Thyroid gland (tissue), 4 donors: ENCODE results near the gene USP6NL. TPM values are rescaled to one million over a fixed set of nuclear protein-coding genes. Genes with fewer than 3 reads are reported as not detected.

ENCODE experiments used
- DNase-seq, 2 donors: peaks; one replicate each; pipeline ENCODE4 v3.0.0-alpha.2; 2019
- H3K27ac ChIP-seq, 3 donors: fragments of 200-600 bp; sonication (generic); 1 replicate in 2 of 3; 2 replicates in 1 of 3; pipeline ENCODE4 v1.5.1; 2016 to 2019; ENCODE audit warnings: mild to moderate bottlenecking in 1 of 3, moderate library complexity in 1 of 3
- H3K27me3 ChIP-seq: fragments of 200-600 bp; sonication (generic); one replicate; pipeline ENCODE4 v1.5.1; 2019
- H3K36me3 ChIP-seq, 2 donors: fragments of 200-600 bp; sonication (generic); one replicate each; pipeline ENCODE4 v1.5.1; 2016 to 2019
- H3K4me1 ChIP-seq, 2 donors: fragments of 200-600 bp; sonication (generic); one replicate each; pipeline ENCODE4 v1.5.1; 2017 to 2019
- H3K4me3 ChIP-seq, 3 donors: fragments of 200-600 bp; sonication (generic); replicated peaks in 1 of 3; 1 replicate in 2 of 3; 2 replicates in 1 of 3; pipeline ENCODE4 v1.5.1; 2016; ENCODE audit warnings: mild to moderate bottlenecking in 1 of 3
- H3K9me3 ChIP-seq: fragments of 200-600 bp; sonication (generic); one replicate; pipeline ENCODE4 v1.5.1; 2017
- POLR2A ChIP-seq, 2 donors: fragments of 450-650 bp; IDR thresholded peaks; one replicate each; pipeline ENCODE4 v1.6.1; 2017; ENCODE audit warnings: antibody characterized with exemption in 2 of 2, mild to moderate bottlenecking in 2 of 2, moderate library complexity in 1 of 2
- WGBS, 2 donors: methylation state at CpG; one replicate each; pipeline ENCODE4 v1.1.5; 2017; 5-methylcytosine and 5-hydroxymethylcytosine counted together
- intact Hi-C: fragments of 100-400 bp; cut with DNase I; formaldehyde crosslinking; loops from one replicate; pipeline ENCODE4 v1.15.1; 2023
- total RNA-seq, 4 donors: library from RNA; depleted of rRNA; stranded (reverse); fragments of >200 nt; gene quantifications; one replicate each; pipeline ENCODE4 v1.2.3, GENCODE V29; 2016
- TF ChIP-seq, protein P1 (sequence below), 6 experiments: fragments of 200-600 bp in 3 of 6; fragments of 450-650 bp in 3 of 6; sonication (generic) in 3 of 6; IDR thresholded peaks; one replicate each; pipeline ENCODE4 v1.5.1; 2016 to 2019; ENCODE audit warnings: antibody characterized with exemption in 6 of 6, mild to moderate bottlenecking in 2 of 6, inconsistent platforms in 1 of 6, moderate library complexity in 1 of 6

The USP6NL gene
- total RNA-seq, 4 donors from 2014 or later: 16.7 to 24.3 (median 17.8) TPM

DNA sequence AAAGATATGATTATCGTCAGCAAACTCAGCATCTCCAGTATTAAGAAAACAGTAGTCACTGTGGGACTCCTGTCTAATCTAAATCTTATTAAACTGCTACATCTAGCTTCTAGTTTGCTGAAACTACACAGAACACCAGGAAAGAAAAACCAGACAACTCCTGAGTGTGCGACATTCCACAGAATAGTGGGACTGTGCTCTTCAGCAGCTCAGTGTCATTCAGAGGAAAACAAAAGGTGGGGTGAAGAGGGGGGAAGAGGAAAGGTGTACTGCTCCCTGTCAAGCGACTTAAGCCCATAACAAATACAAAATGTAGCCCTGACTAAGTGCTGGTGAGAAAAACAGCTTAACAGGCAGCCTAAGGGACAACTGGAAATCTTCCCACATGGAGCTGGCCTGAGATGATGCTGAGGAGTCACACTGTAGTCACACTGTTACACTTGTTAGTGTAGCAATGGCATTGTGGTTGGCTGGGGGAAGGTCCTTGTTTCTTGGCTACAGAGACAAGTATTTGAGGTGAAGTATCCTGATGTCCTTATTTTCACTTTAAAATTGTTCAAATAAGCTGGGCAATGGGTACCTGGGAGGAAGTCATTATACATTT lies 135.5 kb downstream of the USP6NL start:
- Histone ChIP-seq H3K36me3 (no peaks in the 10 kb centered on the region), H3K27ac (no peak overlapping the region), H3K4me3 (no peak overlapping the region), H3K9me3 (no peaks in the 10 kb centered on the region), H3K4me1 (no peaks in the 10 kb centered on the region), H3K27me3 (no peaks in the 10 kb centered on the region)
- DNase-seq: no peak
- TF ChIP-seq, protein P1, sequence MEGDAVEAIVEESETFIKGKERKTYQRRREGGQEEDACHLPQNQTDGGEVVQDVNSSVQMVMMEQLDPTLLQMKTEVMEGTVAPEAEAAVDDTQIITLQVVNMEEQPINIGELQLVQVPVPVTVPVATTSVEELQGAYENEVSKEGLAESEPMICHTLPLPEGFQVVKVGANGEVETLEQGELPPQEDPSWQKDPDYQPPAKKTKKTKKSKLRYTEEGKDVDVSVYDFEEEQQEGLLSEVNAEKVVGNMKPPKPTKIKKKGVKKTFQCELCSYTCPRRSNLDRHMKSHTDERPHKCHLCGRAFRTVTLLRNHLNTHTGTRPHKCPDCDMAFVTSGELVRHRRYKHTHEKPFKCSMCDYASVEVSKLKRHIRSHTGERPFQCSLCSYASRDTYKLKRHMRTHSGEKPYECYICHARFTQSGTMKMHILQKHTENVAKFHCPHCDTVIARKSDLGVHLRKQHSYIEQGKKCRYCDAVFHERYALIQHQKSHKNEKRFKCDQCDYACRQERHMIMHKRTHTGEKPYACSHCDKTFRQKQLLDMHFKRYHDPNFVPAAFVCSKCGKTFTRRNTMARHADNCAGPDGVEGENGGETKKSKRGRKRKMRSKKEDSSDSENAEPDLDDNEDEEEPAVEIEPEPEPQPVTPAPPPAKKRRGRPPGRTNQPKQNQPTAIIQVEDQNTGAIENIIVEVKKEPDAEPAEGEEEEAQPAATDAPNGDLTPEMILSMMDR (IDR thresholded peaks at IDR 0.05): no peak
- no peak for TF ChIP-seq POLR2A (IDR thresholded peaks at IDR 0.05)
- WGBS, 2 donors: 79 to 83% methylated on average over 3 of the region's 3 CpGs
- intact Hi-C loops: no loop called here

DNA sequence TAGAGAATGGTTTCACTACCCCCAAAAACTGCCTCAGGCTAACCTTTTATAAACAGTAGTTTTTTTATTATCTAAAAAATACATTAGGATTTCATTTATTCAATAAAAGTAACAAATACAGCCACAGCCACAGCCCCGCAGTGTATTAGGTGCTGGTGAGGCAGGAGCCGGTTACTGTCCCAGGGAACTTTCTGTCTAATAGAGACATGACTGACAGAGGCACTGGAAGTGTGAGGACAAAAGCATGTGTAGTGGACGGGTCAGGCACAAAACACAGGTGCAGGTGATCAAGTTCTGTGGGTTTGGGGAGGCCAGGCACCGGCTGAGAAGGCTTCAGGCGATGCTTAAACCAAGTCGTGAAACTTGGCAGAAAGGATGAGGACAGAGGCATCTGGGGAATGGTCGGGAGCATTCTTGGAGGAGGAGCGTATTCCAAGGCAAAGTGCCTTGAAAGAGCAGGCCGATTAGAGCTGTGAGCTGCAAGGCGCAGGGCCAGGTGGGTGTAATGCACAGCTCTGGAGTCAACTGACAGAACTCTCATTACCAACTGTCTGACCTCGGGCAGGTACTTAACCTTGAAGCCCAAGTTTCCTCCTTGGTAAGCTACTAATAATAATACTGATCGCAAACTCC lies 138.2 kb downstream of the USP6NL start:
- intact Hi-C loops: no loop called here
- 75 to 77% methylated on average over 12 of the region's 12 CpGs for WGBS, 2 donors
- H3K36me3 ChIP-seq: no peaks in the 10 kb centered on the region
- TF ChIP-seq, protein P1 (IDR thresholded peaks at IDR 0.05): no peak
- TF ChIP-seq POLR2A (IDR thresholded peaks at IDR 0.05): no peak
- H3K4me1 ChIP-seq: no peaks in the 10 kb centered on the region
- no peak for DNase-seq
- no peak overlapping the region for H3K4me3 ChIP-seq
- no peaks in the 10 kb centered on the region for H3K9me3 ChIP-seq
- no peak overlapping the region for H3K27ac ChIP-seq
- no peaks in the 10 kb centered on the region for H3K27me3 ChIP-seq

DNA sequence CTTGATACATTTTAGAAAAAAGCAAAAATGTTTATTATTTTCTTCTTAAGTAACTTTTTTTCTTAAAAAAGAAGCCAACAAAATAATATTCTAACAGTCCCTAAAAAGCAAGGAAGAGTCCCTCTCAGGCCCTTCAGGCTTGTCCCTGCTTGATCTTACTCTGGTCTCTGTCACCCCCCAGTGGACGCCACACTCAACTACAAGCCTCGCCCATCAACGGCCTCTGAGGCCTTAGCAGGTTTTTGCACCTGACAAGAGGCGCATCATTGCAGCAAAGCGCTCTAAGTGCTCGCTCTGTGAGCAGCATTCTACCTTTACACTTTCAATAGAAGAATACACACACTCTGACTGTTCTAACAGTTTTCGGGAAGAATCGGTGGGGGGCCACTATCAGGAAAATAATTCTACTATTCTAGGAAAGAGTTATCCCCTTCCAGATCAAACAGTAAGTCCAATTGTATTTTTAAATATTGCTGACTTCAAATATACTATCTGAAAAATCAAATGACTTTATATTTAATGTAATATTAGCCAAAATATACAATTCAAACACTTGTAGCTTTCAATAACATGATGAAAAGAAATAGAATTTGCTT lies 139.2 kb downstream of the USP6NL start:
- Histone ChIP-seq H3K27me3 (no peaks in the 10 kb centered on the region), H3K27ac (no peak overlapping the region), H3K36me3 (no peaks in the 10 kb centered on the region), H3K4me3 (no peak overlapping the region), H3K4me1 (no peaks in the 10 kb centered on the region), H3K9me3 (no peaks in the 10 kb centered on the region)
- intact Hi-C loops: no loop called here
- 60 to 62% methylated on average over 8 of the region's 8 CpGs for WGBS, 2 donors
- TF ChIP-seq, protein P1 (IDR thresholded peaks at IDR 0.05): peak; percentile 39 to 79 (median 53)
- no peak for TF ChIP-seq POLR2A (IDR thresholded peaks at IDR 0.05)
- DNase-seq: peak; percentile 47 to 52

DNA sequence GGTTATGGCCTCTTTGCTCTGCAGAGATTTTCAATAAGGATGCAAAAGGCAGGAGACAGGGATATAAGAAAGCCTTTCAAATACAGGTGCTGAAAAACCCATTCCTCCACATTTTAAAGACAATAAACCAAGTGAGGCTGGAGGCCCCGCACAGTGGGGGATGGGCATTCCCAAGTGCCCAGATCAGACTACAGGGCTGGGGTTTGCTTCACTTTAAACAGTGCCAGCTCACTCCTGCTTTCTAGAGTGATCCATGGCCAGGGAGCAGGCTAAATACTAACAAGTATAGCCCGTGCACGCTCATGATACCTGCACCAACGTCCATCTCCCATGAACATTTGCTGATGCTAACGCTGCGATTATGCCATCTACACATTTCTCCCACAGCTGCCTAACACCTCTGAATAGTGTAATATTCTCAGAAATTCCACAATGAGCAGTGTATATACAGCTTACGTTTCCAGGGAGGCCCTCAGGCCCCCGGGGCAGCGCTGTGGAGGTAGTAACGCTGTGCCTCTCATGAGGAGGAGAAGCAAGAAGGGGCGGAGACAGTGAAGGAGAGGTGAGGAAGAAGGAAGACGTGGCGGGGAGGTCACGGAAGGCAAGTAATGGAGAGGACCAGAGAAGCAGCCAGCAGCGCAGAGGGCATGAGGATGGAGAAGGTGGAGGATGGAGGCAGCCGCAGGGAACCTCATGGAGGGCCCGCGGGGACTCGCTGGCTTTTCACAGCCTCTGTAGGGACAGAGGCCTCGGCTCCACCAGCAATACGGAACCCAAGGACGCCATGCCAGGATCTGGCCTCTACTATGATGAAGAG lies 141.7 kb downstream of the USP6NL start:
- DNase-seq: no peak
- TF ChIP-seq, protein P1 (IDR thresholded peaks at IDR 0.05): no peak
- no peak for TF ChIP-seq POLR2A (IDR thresholded peaks at IDR 0.05)
- intact Hi-C loops: no loop called here
- no peak overlapping the region for H3K27ac ChIP-seq
- H3K27me3 ChIP-seq: no peaks in the 10 kb centered on the region
- no peak overlapping the region for H3K4me3 ChIP-seq
- no peaks in the 10 kb centered on the region for H3K36me3 ChIP-seq
- no peaks in the 10 kb centered on the region for H3K4me1 ChIP-seq
- H3K9me3 ChIP-seq: no peaks in the 10 kb centered on the region
- 92 to 93% methylated on average over 22 of the region's 22 CpGs for WGBS, 2 donors
